Thyroid gland (tissue), 4 donors: ENCODE results near the gene SLCO3A1. TPM values are rescaled to one million over a fixed set of nuclear protein-coding genes. Genes with fewer than 3 reads are reported as not detected.

ENCODE experiments used
- DNase-seq, 2 donors: peaks; one replicate each; pipeline ENCODE4 v3.0.0-alpha.2; 2019
- H3K27ac ChIP-seq, 3 donors: fragments of 200-600 bp; sonication (generic); 1 replicate in 2 of 3; 2 replicates in 1 of 3; pipeline ENCODE4 v1.5.1; 2016 to 2019; ENCODE audit warnings: mild to moderate bottlenecking in 1 of 3, moderate library complexity in 1 of 3
- H3K27me3 ChIP-seq: fragments of 200-600 bp; sonication (generic); one replicate; pipeline ENCODE4 v1.5.1; 2019
- H3K36me3 ChIP-seq, 2 donors: fragments of 200-600 bp; sonication (generic); one replicate each; pipeline ENCODE4 v1.5.1; 2016 to 2019
- H3K4me1 ChIP-seq, 2 donors: fragments of 200-600 bp; sonication (generic); one replicate each; pipeline ENCODE4 v1.5.1; 2017 to 2019
- H3K4me3 ChIP-seq, 3 donors: fragments of 200-600 bp; sonication (generic); replicated peaks in 1 of 3; 1 replicate in 2 of 3; 2 replicates in 1 of 3; pipeline ENCODE4 v1.5.1; 2016; ENCODE audit warnings: mild to moderate bottlenecking in 1 of 3
- H3K9me3 ChIP-seq: fragments of 200-600 bp; sonication (generic); one replicate; pipeline ENCODE4 v1.5.1; 2017
- POLR2A ChIP-seq, 2 donors: fragments of 450-650 bp; IDR thresholded peaks; one replicate each; pipeline ENCODE4 v1.6.1; 2017; ENCODE audit warnings: antibody characterized with exemption in 2 of 2, mild to moderate bottlenecking in 2 of 2, moderate library complexity in 1 of 2
- WGBS, 2 donors: methylation state at CpG; one replicate each; pipeline ENCODE4 v1.1.5; 2017; 5-methylcytosine and 5-hydroxymethylcytosine counted together
- intact Hi-C: fragments of 100-400 bp; cut with DNase I; formaldehyde crosslinking; loops from one replicate; pipeline ENCODE4 v1.15.1; 2023
- total RNA-seq, 4 donors: library from RNA; depleted of rRNA; stranded (reverse); fragments of >200 nt; gene quantifications; one replicate each; pipeline ENCODE4 v1.2.3, GENCODE V29; 2016
- TF ChIP-seq, protein P1 (sequence below), 6 experiments: fragments of 200-600 bp in 3 of 6; fragments of 450-650 bp in 3 of 6; sonication (generic) in 3 of 6; IDR thresholded peaks; one replicate each; pipeline ENCODE4 v1.5.1; 2016 to 2019; ENCODE audit warnings: antibody characterized with exemption in 6 of 6, mild to moderate bottlenecking in 2 of 6, inconsistent platforms in 1 of 6, moderate library complexity in 1 of 6

SLCO3A1 gene
- total RNA-seq, 4 donors from 2014 or later = 23.3 to 31.4 (median 28.0) TPM

DNA sequence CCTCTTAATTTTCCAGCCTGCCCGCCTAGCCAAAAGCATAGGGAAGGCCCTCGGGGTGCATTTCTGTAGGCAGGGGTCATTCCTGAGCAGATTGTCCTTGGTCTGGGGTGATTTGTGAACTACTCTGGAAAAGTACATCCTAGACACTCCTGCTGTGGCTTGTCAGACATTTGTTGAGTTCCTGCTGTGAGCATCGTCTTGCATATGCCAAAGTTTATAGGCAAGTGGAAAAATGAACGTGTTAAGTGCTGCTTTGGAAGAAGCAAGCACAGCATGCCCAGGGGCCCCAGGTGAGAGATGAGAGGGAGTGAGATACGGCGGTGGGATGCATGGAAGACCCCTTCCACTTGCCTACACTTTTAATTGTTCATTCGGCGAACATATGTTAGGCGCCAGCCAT is 302.4 kb downstream of the SLCO3A1 start:
- H3K36me3 ChIP-seq = no peaks in the 10 kb centered on the region
- intact Hi-C loops = no loop called here
- no peaks in the 10 kb centered on the region for H3K4me1 ChIP-seq
- H3K9me3 ChIP-seq = no peaks in the 10 kb centered on the region
- TF ChIP-seq POLR2A (IDR thresholded peaks at IDR 0.05) = no peak
- TF ChIP-seq, protein P1, sequence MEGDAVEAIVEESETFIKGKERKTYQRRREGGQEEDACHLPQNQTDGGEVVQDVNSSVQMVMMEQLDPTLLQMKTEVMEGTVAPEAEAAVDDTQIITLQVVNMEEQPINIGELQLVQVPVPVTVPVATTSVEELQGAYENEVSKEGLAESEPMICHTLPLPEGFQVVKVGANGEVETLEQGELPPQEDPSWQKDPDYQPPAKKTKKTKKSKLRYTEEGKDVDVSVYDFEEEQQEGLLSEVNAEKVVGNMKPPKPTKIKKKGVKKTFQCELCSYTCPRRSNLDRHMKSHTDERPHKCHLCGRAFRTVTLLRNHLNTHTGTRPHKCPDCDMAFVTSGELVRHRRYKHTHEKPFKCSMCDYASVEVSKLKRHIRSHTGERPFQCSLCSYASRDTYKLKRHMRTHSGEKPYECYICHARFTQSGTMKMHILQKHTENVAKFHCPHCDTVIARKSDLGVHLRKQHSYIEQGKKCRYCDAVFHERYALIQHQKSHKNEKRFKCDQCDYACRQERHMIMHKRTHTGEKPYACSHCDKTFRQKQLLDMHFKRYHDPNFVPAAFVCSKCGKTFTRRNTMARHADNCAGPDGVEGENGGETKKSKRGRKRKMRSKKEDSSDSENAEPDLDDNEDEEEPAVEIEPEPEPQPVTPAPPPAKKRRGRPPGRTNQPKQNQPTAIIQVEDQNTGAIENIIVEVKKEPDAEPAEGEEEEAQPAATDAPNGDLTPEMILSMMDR (IDR thresholded peaks at IDR 0.05) = no peak
- no peak overlapping the region for H3K4me3 ChIP-seq
- DNase-seq = no peak
- WGBS, 2 donors = 92 to 98% methylated on average over 9 of the region's 9 CpGs
- no peaks in the 10 kb centered on the region for H3K27me3 ChIP-seq
- H3K27ac ChIP-seq = no peak overlapping the region

DNA sequence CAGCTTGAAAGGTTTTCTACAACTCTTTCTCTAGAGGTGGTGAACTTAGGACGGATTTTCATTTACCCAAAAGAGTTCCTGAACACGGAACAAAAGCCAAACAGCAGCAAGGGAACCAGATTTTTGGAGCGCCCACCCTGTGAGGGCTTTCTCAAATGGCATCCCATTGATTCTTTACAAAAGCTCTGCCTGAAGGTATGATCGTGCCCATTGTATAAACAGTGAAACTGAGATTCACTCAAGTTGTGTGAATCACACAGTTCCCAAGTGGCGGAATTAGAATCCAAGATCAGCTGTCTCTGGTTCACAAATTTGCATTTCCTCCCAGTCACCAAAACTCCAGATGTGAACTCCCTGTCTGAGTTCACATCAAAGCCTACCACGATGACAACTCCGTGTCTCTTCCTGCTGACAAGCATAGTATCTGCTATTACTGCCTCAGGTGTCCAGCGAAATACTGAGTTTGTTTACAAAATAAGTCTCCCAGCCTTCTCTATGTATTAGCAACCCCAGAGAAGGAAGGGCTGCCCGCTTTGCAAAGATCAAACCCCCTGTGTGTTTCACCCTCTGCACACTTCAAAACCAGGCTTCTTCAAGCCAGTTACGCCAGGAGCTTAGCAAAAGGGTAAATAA is 304.3 kb downstream of the SLCO3A1 start:
- no peaks in the 10 kb centered on the region for H3K9me3 ChIP-seq
- no peak overlapping the region for H3K27ac ChIP-seq
- no peak for DNase-seq
- no peak overlapping the region for H3K4me3 ChIP-seq
- no peaks in the 10 kb centered on the region for H3K4me1 ChIP-seq
- intact Hi-C loops = no loop called here
- no peaks in the 10 kb centered on the region for H3K27me3 ChIP-seq
- peaks cover 0 to 4% of the 10 kb centered on the region in 2 donors for H3K36me3 ChIP-seq
- TF ChIP-seq POLR2A (IDR thresholded peaks at IDR 0.05) = no peak
- TF ChIP-seq, protein P1 (IDR thresholded peaks at IDR 0.05) = no peak
- 95 to 97% methylated on average over 10 of the region's 10 CpGs for WGBS, 2 donors

DNA sequence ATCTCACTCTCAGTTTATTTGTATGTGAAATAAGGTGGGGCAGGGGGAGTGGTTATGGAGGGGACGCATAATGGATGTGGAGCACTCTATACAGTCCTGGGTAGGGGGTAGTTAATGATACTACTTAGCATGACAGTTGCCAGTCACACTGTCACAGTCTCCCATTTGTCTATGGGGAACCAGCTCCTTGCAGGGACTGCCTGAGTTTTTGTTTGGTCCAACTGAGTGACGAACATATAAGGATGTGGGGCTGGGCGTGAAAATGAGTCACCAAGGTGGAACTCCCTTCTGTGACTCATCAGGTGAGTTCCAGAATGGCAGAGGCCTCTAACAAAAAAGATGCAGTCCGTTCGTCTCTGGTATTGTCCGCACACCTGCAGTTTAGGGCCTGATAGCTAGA is 304.9 kb downstream of the SLCO3A1 start:
- Histone ChIP-seq H3K36me3 (peaks cover 0 to 7% of the 10 kb centered on the region in 2 donors), H3K4me3 (no peak overlapping the region), H3K9me3 (no peaks in the 10 kb centered on the region), H3K27ac (no peak overlapping the region), H3K4me1 (no peaks in the 10 kb centered on the region), H3K27me3 (no peaks in the 10 kb centered on the region)
- DNase-seq = no peak
- intact Hi-C loops = no loop called here
- TF ChIP-seq, protein P1 (IDR thresholded peaks at IDR 0.05) = no peak
- TF ChIP-seq POLR2A (IDR thresholded peaks at IDR 0.05) = no peak
- 90 to 97% methylated on average over 6 of the region's 6 CpGs for WGBS, 2 donors

DNA sequence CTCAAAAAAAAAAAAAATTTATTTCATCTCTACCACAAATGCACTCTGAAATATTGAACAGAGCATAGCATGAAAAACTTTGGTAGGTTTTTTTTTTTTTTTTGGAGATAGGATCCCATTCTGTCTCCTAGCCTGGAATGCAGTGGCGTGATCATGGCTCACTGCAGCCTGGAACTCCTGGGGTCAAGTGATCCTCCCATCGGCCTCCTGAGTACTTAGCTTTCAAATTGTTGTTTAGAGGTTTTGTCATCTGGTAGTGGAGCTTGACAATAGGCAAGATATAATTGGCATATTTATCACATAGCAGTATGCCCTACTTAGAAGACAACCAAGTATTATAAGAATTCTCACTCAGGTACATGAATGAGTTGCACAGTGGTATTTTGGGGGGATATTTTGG is 306.0 kb downstream of the SLCO3A1 start:
- H3K27ac ChIP-seq = no peak overlapping the region
- no peaks in the 10 kb centered on the region for H3K9me3 ChIP-seq
- H3K4me3 ChIP-seq = no peak overlapping the region
- 85 to 90% methylated on average over 2 of the region's 2 CpGs for WGBS, 2 donors
- no peak for TF ChIP-seq POLR2A (IDR thresholded peaks at IDR 0.05)
- TF ChIP-seq, protein P1 (IDR thresholded peaks at IDR 0.05) = no peak
- peaks cover 0 to 9% of the 10 kb centered on the region in 2 donors for H3K36me3 ChIP-seq
- H3K27me3 ChIP-seq = no peaks in the 10 kb centered on the region
- intact Hi-C loops = no loop called here
- DNase-seq = no peak
- H3K4me1 ChIP-seq = no peaks in the 10 kb centered on the region

DNA sequence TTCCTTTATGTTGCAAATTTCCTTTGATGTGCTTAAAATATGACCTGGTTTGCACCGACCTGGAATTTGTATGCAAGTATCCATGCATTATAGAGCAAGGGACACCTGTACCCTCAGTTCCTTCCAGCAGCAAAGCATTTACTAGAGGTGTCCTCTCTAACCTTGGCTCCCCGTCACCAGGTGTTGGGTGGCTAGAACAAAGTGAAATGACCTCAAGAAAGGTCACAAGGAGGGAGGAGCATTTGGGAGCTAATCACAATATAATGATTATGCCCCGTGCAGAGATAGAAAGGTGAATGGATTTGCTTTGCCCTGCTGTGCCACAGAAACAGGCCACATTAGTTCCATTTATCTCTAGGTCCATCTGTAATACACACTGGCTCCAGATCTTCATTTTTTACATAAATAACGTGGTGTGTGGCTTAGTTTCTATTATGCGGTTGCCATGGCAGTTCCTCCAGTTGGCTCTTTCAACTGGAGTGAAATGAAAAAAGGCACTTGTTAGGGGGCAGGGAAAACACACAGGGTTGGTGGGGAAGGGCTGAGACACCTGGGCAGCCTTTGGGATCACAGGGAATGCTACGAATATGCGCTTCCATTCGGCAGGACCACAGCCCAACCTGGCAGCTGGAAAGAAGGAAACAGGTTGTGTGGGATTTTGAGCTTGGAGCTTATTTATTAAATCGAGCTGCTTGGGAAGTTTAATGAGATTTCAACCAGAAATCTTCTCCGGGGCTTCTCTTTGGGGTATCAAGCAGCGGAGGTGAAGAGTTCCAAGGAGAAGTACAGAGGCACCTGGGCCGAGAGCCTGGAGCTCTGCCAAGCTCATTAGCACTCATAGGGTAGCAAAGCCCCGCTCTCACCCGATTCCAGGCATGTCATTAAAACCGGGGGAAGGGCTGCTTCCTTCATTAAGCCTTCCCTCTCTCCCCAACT is 306.7 kb downstream of the SLCO3A1 start:
- no peak for DNase-seq
- peaks cover 0 to 12% of the 10 kb centered on the region in 2 donors for H3K36me3 ChIP-seq
- no peaks in the 10 kb centered on the region for H3K27me3 ChIP-seq
- intact Hi-C loops = no loop called here
- H3K4me3 ChIP-seq = no peak overlapping the region
- H3K9me3 ChIP-seq = no peaks in the 10 kb centered on the region
- no peaks in the 10 kb centered on the region for H3K4me1 ChIP-seq
- WGBS, 2 donors = 71 to 79% methylated on average over 15 of the region's 15 CpGs
- TF ChIP-seq POLR2A (IDR thresholded peaks at IDR 0.05) = no peak
- TF ChIP-seq, protein P1 (IDR thresholded peaks at IDR 0.05) = no peak
- no peak overlapping the region for H3K27ac ChIP-seq
